Nephron progenitor cell (in vitro differentiated cells): Measurements from ENCODE around the gene ZNF439.
A peak's percentile ranks its signal among the peaks of the same experiment; 100 is the strongest.
"Not testable (repeated sequence)": the region's sequence is repeated elsewhere in the genome, so short reads cannot be mapped to it uniquely, and the experiment has no call there.

Experiments used
- DNase-seq: peaks from one replicate; pipeline ENCODE4 v3.0.0; 2021
- H3K27ac Mint-ChIP-seq: 2 replicates; pipeline ENCODE4 v1.8.0; 2021; ENCODE audit warnings: mild to moderate bottlenecking, moderate library complexity, mixed read lengths
- H3K27me3 Mint-ChIP-seq: 2 replicates; pipeline ENCODE4 v1.8.0; 2021; ENCODE audit warnings: mild to moderate bottlenecking, low read depth, mixed read lengths; ENCODE audit not compliant: poor library complexity
- H3K36me3 Mint-ChIP-seq: 2 replicates; pipeline ENCODE4 v1.8.0; 2021; ENCODE audit warnings: low read depth, mixed read lengths
- H3K4me1 Mint-ChIP-seq: 2 replicates; pipeline ENCODE4 v1.8.0; 2021; ENCODE audit warnings: mixed read lengths
- H3K4me3 Mint-ChIP-seq: 2 replicates; pipeline ENCODE4 v1.8.0; 2021; ENCODE audit warnings: mild to moderate bottlenecking, moderate library complexity, mixed read lengths
- H3K9me3 Mint-ChIP-seq: 2 replicates; pipeline ENCODE4 v1.8.0; 2021; ENCODE audit warnings: mild to moderate bottlenecking, moderate library complexity, mixed read lengths
- TF ChIP-seq, protein P1 (sequence below): fragments of 200-600 bp; sonication (generic); IDR thresholded peaks from 2 replicates; pipeline ENCODE4 v1.5.0; 2021; ENCODE audit warnings: antibody characterized with exemption

Gene ZNF439

DNA sequence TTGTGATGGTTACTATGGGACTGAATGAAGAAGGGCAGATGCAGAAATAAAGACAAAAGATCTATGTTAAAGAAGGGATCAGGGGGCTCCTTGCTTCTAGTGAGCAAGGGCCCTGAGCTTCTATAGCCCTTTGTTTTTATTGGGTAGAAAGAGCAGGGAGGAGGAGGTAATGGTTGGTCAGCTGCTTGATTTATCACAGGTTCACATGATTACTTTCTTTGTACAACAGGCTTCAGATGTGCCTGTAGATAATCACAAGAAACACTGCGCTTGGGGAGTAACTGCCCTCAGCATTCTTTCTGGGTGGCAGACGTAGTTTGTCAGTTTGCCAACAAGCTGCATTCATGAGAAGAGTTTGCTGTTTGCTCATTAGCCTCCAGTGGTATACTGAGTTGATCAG is 4.8 kb upstream of the ZNF439 start:
- no peaks in the 10 kb centered on the region for H3K36me3 Mint-ChIP-seq
- H3K4me1 Mint-ChIP-seq: peaks cover 5% of the 10 kb centered on the region
- H3K27me3 Mint-ChIP-seq: peaks cover 12% of the 10 kb centered on the region
- DNase-seq: no peak
- H3K9me3 Mint-ChIP-seq: peaks cover 66% of the 10 kb centered on the region
- H3K4me3 Mint-ChIP-seq: no peak overlapping the region
- TF ChIP-seq, protein P1, sequence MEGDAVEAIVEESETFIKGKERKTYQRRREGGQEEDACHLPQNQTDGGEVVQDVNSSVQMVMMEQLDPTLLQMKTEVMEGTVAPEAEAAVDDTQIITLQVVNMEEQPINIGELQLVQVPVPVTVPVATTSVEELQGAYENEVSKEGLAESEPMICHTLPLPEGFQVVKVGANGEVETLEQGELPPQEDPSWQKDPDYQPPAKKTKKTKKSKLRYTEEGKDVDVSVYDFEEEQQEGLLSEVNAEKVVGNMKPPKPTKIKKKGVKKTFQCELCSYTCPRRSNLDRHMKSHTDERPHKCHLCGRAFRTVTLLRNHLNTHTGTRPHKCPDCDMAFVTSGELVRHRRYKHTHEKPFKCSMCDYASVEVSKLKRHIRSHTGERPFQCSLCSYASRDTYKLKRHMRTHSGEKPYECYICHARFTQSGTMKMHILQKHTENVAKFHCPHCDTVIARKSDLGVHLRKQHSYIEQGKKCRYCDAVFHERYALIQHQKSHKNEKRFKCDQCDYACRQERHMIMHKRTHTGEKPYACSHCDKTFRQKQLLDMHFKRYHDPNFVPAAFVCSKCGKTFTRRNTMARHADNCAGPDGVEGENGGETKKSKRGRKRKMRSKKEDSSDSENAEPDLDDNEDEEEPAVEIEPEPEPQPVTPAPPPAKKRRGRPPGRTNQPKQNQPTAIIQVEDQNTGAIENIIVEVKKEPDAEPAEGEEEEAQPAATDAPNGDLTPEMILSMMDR: no peak
- peak overlapping the region; percentile 6 for H3K27ac Mint-ChIP-seq

DNA sequence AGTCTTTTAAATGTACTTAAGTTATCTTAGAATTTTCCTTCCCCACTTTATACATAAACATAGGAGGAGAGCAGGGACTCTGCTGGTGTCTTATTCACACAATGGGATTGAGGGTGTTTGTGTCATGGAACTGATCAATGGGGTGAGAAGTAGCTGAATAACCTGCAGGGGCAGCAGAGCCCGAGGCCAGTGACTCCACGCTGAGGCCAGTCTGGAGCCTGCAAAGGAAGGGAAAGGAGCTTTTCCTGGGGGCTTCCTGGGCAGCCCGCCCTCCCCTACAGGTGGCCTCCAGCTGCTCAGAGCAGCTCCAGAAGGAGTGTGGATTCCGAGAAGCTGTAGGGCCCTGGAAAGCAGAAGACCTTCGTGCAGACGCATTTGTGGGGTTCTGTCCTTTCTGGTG is 911 bp upstream of the ZNF439 start:
- not testable (repeated sequence) for H3K4me3 Mint-ChIP-seq
- peaks cover 11% of the 10 kb centered on the region for H3K27me3 Mint-ChIP-seq

DNA sequence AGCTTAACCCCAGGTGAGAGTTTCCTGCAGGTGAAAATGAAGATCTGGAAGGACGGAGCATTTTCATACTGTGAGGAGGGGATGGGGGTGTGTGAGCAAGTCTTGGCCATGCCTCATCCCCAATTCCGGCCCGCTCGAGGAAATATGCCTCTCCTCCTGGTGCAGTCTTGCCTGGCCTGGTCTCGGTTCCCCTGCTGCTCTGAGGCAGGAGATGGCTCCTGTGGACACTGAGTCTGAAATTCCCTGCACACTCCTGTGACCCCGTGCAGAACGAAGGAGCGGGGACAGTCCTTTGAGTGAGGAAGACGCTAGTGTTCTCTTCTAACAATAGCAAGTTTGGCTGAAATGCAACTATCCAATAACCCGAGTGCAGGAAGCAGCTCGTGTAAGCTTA is 329 bp upstream of the ZNF439 start:
- no peak for DNase-seq
- peaks cover 62% of the 10 kb centered on the region for H3K9me3 Mint-ChIP-seq
- H3K27ac Mint-ChIP-seq: no peak overlapping the region
- H3K4me3 Mint-ChIP-seq: no peak overlapping the region
- H3K4me1 Mint-ChIP-seq: peaks cover 5% of the 10 kb centered on the region
- TF ChIP-seq, protein P1: no peak
- peaks cover 11% of the 10 kb centered on the region for H3K27me3 Mint-ChIP-seq
- no peaks in the 10 kb centered on the region for H3K36me3 Mint-ChIP-seq

More for the DNA sequence above, 911 bp upstream of the ZNF439 start:
- H3K9me3 Mint-ChIP-seq: peaks cover 64% of the 10 kb centered on the region
- H3K36me3 Mint-ChIP-seq, H3K4me1 Mint-ChIP-seq, H3K27ac Mint-ChIP-seq, DNase-seq: not testable (repeated sequence)

- Mint-ChIP-seq H3K27me3 (peaks cover 11% of the 10 kb centered on the region), H3K9me3 (peaks cover 62% of the 10 kb centered on the region)
- H3K27ac Mint-ChIP-seq, H3K4me3 Mint-ChIP-seq, DNase-seq, H3K36me3 Mint-ChIP-seq, H3K4me1 Mint-ChIP-seq: not testable (repeated sequence)
These were observed 1.8 kb downstream of the ZNF439 start for GRCh38 chr19:11850289-11850688.

GRCh38 chr19:11853358-11853757 is 4.8 kb downstream of the ZNF439 start:
- Mint-ChIP-seq H3K36me3 (no peaks in the 10 kb centered on the region), H3K27ac (no peak overlapping the region), H3K9me3 (peaks cover 58% of the 10 kb centered on the region), H3K4me3 (no peak overlapping the region), H3K27me3 (peaks cover 5% of the 10 kb centered on the region), H3K4me1 (no peaks in the 10 kb centered on the region)
- no peak for DNase-seq
- TF ChIP-seq, protein P1: no peak

DNA sequence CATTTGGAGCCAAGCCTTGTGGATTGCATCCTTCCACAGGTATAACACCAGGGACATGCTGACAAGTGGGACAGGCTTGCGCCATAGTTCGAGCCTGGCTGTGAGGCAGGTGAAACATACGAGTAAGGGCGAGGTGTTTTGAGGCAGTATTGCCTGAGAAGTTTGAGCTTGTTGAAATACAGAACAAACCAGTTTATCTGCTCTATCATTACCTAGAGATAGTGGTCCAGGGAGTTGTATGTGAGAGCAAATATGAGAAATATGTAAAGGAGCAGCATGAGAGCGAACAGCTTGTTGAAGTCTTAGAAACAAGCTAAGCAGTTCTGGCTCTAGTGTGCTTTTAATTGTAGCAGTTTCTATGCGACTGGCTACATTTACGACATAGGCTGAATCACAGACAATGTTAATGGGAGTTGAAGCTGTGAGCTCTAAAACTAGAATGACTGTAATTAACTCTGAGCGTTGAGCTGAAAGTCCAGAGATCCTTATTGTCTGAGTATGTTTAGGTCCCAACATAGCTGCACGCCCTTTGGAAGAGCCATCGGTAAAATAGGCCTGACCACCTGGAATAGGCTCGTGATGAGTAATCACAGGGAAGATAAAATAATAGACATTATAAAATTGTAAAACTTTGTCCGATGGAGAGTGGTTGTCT is 8.2 kb downstream of the ZNF439 start:
- H3K27ac Mint-ChIP-seq: no peak overlapping the region
- no peaks in the 10 kb centered on the region for H3K4me1 Mint-ChIP-seq
- TF ChIP-seq, protein P1: no peak
- no peaks in the 10 kb centered on the region for H3K36me3 Mint-ChIP-seq
- H3K27me3 Mint-ChIP-seq: no peaks in the 10 kb centered on the region
- DNase-seq: no peak
- no peak overlapping the region for H3K4me3 Mint-ChIP-seq
- peaks cover 57% of the 10 kb centered on the region for H3K9me3 Mint-ChIP-seq

- DNase-seq: no peak
- TF ChIP-seq, protein P1: no peak
- Mint-ChIP-seq H3K36me3 (no peaks in the 10 kb centered on the region), H3K4me3 (no peak overlapping the region), H3K4me1 (no peaks in the 10 kb centered on the region), H3K27ac (no peak overlapping the region), H3K27me3 (no peaks in the 10 kb centered on the region), H3K9me3 (peaks cover 74% of the 10 kb centered on the region)
These were observed 12.2 kb downstream of the ZNF439 start for GRCh38 chr19:11860721-11861120.
